ENCODE data around the gene ZNF747. TPM values are rescaled to one million over a fixed set of nuclear protein-coding genes. Genes with fewer than 3 reads are reported as not detected.

Gene ZNF747
- total and polyA plus RNA-seq, 10 of the 15 experiments (the other 5 are each of a cell fraction or from before 2014, with no cell fraction given), result 1.0 to 13.0 (median 7.2) TPM

- CTCF ChIA-PET, result interaction anchor here (1.0 to 1.3 kb wide), 2 partner anchors 16 to 71 kb away, joined by 3 to 4 read pairs; no protein-coding TSS in a partner anchor
- Histone ChIP-seq H3K27me3 (replicated peaks in 1 of 2; ENCODE audit: control insufficient read depth in 2 of 2, insufficient read depth in 2 of 2, low read length in 1 of 2) (no peaks in the 10 kb centered on the region), H4K20me1 (ENCODE audit: control insufficient read depth, insufficient read depth) (no peaks in the 10 kb centered on the region), H3K27ac (ENCODE audit: control insufficient read depth, insufficient read depth) (no peak overlapping the region), H3K4me3 (no peak overlapping the region), H3K9me3 (replicated peaks; ENCODE audit: control insufficient read depth, insufficient read depth, low read length) (no peaks in the 10 kb centered on the region), H3K4me1 (ENCODE audit: control insufficient read depth, insufficient read depth, low read length) (no peaks in the 10 kb centered on the region), H3K9ac (ENCODE audit: control insufficient read depth, insufficient read depth, low read length) (no peak overlapping the region), H2AFZ (ENCODE audit: control insufficient read depth, low read depth, low read length) (no peak overlapping the region), H3K4me2 (ENCODE audit: control insufficient read depth, insufficient read depth) (no peak overlapping the region), H3K79me2 (ENCODE audit: control insufficient read depth, insufficient read depth, low read length) (no peaks in the 10 kb centered on the region), H3K36me3 (ENCODE audit: control insufficient read depth in 2 of 2, insufficient read depth in 2 of 2, low read length in 1 of 2) (peaks cover 14 to 40% of the 10 kb centered on the region in 2 experiments)
- no TSS peak for BruUV-seq (replicated peaks)
- in situ Hi-C loops (cut with MboI), result no loop called here
- POLR2A ChIA-PET, result interaction anchor here (0.6 to 1.6 kb wide), 3 partner anchors 8 to 89 kb away, joined by 3 to 5 read pairs (median 3); no protein-coding TSS in a partner anchor
- ATAC-seq (no peak), DNase-seq (ENCODE audit: low read depth, low spot score) (no peak), FAIRE-seq (no peak)
- WGBS (ENCODE audit: insufficient coverage, insufficient replicate concordance, low lambda C conversion rate, missing lambda C conversion rate), result 88% methylated on average over 20 of the region's 20 CpGs
- TF ChIP-seq, protein P1, sequence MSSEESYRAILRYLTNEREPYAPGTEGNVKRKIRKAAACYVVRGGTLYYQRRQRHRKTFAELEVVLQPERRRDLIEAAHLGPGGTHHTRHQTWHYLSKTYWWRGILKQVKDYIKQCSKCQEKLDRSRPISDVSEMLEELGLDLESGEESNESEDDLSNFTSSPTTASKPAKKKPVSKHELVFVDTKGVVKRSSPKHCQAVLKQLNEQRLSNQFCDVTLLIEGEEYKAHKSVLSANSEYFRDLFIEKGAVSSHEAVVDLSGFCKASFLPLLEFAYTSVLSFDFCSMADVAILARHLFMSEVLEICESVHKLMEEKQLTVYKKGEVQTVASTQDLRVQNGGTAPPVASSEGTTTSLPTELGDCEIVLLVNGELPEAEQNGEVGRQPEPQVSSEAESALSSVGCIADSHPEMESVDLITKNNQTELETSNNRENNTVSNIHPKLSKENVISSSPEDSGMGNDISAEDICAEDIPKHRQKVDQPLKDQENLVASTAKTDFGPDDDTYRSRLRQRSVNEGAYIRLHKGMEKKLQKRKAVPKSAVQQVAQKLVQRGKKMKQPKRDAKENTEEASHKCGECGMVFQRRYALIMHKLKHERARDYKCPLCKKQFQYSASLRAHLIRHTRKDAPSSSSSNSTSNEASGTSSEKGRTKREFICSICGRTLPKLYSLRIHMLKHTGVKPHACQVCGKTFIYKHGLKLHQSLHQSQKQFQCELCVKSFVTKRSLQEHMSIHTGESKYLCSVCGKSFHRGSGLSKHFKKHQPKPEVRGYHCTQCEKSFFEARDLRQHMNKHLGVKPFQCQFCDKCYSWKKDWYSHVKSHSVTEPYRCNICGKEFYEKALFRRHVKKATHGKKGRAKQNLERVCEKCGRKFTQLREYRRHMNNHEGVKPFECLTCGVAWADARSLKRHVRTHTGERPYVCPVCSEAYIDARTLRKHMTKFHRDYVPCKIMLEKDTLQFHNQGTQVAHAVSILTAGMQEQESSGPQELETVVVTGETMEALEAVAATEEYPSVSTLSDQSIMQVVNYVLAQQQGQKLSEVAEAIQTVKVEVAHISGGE (CRISPR knock-in tag; IDR thresholded peaks at IDR 0.05), result no peak
- TF ChIP-seq ZNF24 (IDR thresholded peaks at IDR 0.05), result no peak
- TF ChIP-seq PML (IDR thresholded peaks at IDR 0.05; ENCODE audit: low read length), result no peak
- no peak for TF ChIP-seq CHD1 (IDR thresholded peaks at IDR 0.05; ENCODE audit: low read depth, low read length)
- TF ChIP-seq TBL1XR1 (IDR thresholded peaks at IDR 0.05; ENCODE audit: low read depth, low read length), result no peak
- TF ChIP-seq MEF2B (IDR thresholded peaks at IDR 0.05; ENCODE audit: partially characterized antibody, poor library complexity, severe bottlenecking), result no peak
- no peak for TF ChIP-seq ATF7 (IDR thresholded peaks at IDR 0.05; ENCODE audit: low read depth)
- no peak for TF ChIP-seq RAD51 (IDR thresholded peaks at IDR 0.05)
- TF ChIP-seq POLR2AphosphoS5 (IDR thresholded peaks at IDR 0.05; ENCODE audit: low read length), result no peak
- TF ChIP-seq GABPA (IDR thresholded peaks at IDR 0.05; ENCODE audit: low read depth), result no peak
- no peak for TF ChIP-seq BMI1 (IDR thresholded peaks at IDR 0.05; ENCODE audit: borderline replicate concordance)
- TF ChIP-seq MYC (IDR thresholded peaks at IDR 0.05; ENCODE audit: insufficient read depth, insufficient read length, insufficient replicate concordance, low read length, severe bottlenecking), result no peak
- intact Hi-C loops (cut with micrococcal nuclease; ENCODE audit: unreplicated experiment), result no loop called here
- SMC1A ChIA-PET (ENCODE audit: uncharacterized antibody, unreplicated experiment), result interaction anchor here (0.9 kb wide), 1 partner anchor 14 kb away, joined by 6 read pairs; no protein-coding TSS in a partner anchor
- RAD21 ChIA-PET (ENCODE audit: unreplicated experiment), result no interaction called here
These were observed 15.3 kb downstream of the ZNF747 start for GRCh38 chr16:30519120-30520049.
